Heart right ventricle (tissue), 16 donors: ENCODE data around the gene AIF1. TPM values are rescaled to one million over a fixed set of nuclear protein-coding genes. Genes with fewer than 3 reads are reported as not detected.
A peak's percentile ranks its signal among the peaks of the same experiment; 100 is the strongest.

Experiments used
- ATAC-seq, 8 donors: fragments of 200-7000 bp; cut with Tn5 transposase; one replicate each; pipeline ENCODE4 v1.9.1; 2020; ENCODE audit warnings: mild to moderate bottlenecking in 8 of 8, moderate library complexity in 8 of 8, moderate number of reproducible peaks in 1 of 8
- DNase-seq, 2 donors: peaks; one replicate each; pipeline ENCODE4 v3.0.0-alpha.2; 2020
- H3K27ac ChIP-seq, 10 donors: fragments of 200-600 bp; sonication (generic) in 2 of 10; one replicate each; pipeline versions ENCODE4 v1.5.0 to v1.8.0; 2020 to 2022; ENCODE audit warnings: mild to moderate bottlenecking in 3 of 10
- H3K27me3 ChIP-seq, 7 donors: fragments of 200-600 bp; one replicate each; pipeline ENCODE4 v1.8.0; 2021 to 2022; ENCODE audit warnings: mild to moderate bottlenecking in 2 of 7
- H3K36me3 ChIP-seq, 9 donors: fragments of 200-600 bp; sonication (generic) in 1 of 9; one replicate each; pipeline versions ENCODE4 v1.5.0 to v1.8.0; 2020 to 2022; ENCODE audit warnings: mild to moderate bottlenecking in 2 of 9
- H3K4me1 ChIP-seq, 9 donors: fragments of 200-600 bp; sonication (generic) in 1 of 9; one replicate each; pipeline versions ENCODE4 v1.5.0 to v1.8.0; 2020 to 2022; ENCODE audit warnings: mild to moderate bottlenecking in 4 of 9
- H3K4me3 ChIP-seq, 10 donors: fragments of 200-600 bp; sonication (generic) in 2 of 10; one replicate each; pipeline versions ENCODE4 v1.5.0 to v1.8.0; 2020 to 2022; ENCODE audit warnings: mild to moderate bottlenecking in 7 of 10, moderate library complexity in 2 of 10
- H3K9me3 ChIP-seq, 11 donors: fragments of 200-600 bp in 10 of 11; sonication (generic) in 2 of 11; one replicate each; pipeline versions ENCODE4 v1.5.0 to v1.8.0; 2013 to 2022; ENCODE audit warnings: mild to moderate bottlenecking in 2 of 11, control low read depth in 1 of 11, moderate library complexity in 1 of 11
- CTCF ChIP-seq, 9 donors: fragments of 200-600 bp; sonication (generic) in 2 of 9; IDR thresholded peaks; one replicate each; pipeline versions ENCODE4 v1.5.0 to v1.8.0; 2021 to 2022; ENCODE audit warnings: antibody characterized with exemption in 9 of 9, mild to moderate bottlenecking in 5 of 9, moderate library complexity in 1 of 9
- WGBS, 2 donors: extraction: QIAGEN DNeasy Blood & Tissue Kit; methylation state at CpG; one replicate each; pipeline ENCODE4 v1.1.7; 2013; ENCODE audit warnings: inconsistent platforms in 1 of 2; 5-methylcytosine and 5-hydroxymethylcytosine counted together
- intact Hi-C, 10 donors: fragments of 100-400 bp; cut with DNase I; formaldehyde crosslinking; loops; one replicate each; pipeline versions ENCODE4 v1.11.1 to v1.14.2; 2022
- polyA plus RNA-seq, 2 donors: library from polyadenylated mRNA; stranded (reverse); fragments of 200-250 nt; gene quantifications; one replicate each; pipeline ENCODE4 v1.2.3, GENCODE V29; 2013
- total RNA-seq, 10 donors: library from RNA; stranded (reverse); fragmentation: NEBNext Ultra II Directional in 3 of 10; extraction: Animal tissue kit (Norgen Biotek cat#: 25700) in 3 of 10; gene quantifications; one replicate each; pipeline versions ENCODE4 v1.2.1 to v1.2.4, GENCODE V29; 2021 to 2023
- donor health status: Arrhythmogenic right ventricular cardiomyopathy.
- donor health status: ischemic (EF 13 %, LVEDD 7.1; RV severe dilation, severe dysfunction).
- donor health status: healthy with polysubstance abuse.
- donor health status: DM: no; HTN: yes; CAD: no.
- donor health status: DM: no; HTN: no; CAD: no.
- donor health status: ischemic (EF 25% LVEDD 6.9; RV normal size, moderate dysfunction).
- donor health status: ischemic (EF 25% LVEDD 5.7; RV mildly dilated, moderate dysfunction).
- donor health status: healthy.
- donor health status: DM: yes; HTN: yes; CAD: no.
- donor health status: Ischemic cardiomyopathy.
- donor health status: ischemic (EF 35%, LVEDD 5.7; RV mildly dilated, moderate dysfunction).
- donor health status: nonischemic (EF 11% LVEDD 7.7; RV severe dilation, severe dysfunction).
- donor health status: DM: yes; HTN: yes; CAD: no.
- donor health status: PGD.
- donor health status: ischemic (EF 29% LVEDD 5.4; RV normal size, mild dysfunction).
- donor health status: nonischemic (EF 23%, LVEDD 6.1; RV moderate dilation, normal function).

Gene AIF1
- total and polyA plus RNA-seq, 12 donors, result 2.8 to 62.1 (median 7.8) TPM

DNA sequence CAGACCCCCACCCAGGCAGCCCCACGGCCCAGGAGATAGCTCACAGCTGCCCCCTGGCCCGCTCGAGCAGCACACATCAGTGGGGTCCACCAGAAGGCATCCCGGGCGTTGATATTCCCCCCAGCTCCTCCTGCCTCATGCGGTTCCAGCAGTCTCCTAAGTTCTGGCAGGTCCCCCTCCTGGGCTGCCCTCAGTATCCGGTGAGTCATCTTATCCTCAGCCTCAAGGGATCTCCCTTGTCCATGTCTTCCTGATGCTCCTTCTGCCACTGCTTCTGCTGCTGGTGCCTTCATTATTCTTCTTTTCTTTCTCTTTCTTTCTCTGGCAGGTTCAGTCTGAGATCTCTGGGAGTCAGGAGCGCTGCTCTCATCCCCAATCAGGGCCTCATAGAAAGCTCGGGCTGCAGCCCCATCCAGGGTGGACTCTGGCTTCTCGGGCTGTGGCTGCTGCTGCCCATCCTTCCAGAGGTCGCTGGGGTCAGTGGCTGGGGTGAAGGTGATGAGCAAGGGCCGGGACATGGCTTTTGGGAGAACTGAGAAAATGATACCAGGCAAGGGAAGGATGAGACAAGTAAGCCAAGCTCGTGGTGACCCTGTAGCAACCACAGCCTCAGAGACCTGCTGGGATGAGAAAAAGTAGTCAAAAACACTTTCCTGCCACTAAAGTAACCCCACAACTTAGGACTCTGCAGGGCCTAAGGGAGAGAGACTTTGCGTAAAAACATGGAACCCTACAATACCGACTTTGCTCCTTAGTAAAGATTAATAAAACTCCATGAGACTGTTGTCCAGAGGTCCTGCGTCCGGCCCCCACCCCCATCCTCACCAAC is 49.1 kb downstream of the AIF1 start:
- TF ChIP-seq CTCF (IDR thresholded peaks at IDR 0.05), result no peak
- ATAC-seq (peak in 1 of 8 donors; percentile 11), DNase-seq (peak; percentile 29 to 56)
- peak overlapping the region; percentile 49 to 98 (median 96) for H3K27ac ChIP-seq
- peaks cover 0 to 48% (median 24%) of the 10 kb centered on the region in 9 donors for H3K36me3 ChIP-seq
- peak overlapping the region; percentile 56 to 98 (median 82) for H3K4me3 ChIP-seq
- no peaks in the 10 kb centered on the region for H3K9me3 ChIP-seq
- peaks cover 20 to 70% (median 65%) of the 10 kb centered on the region in 9 donors for H3K4me1 ChIP-seq
- WGBS, 2 donors, result 8 to 11% methylated on average over 17 of the region's 17 CpGs
- intact Hi-C loops, result loop anchor here in 1 of 10 donors (10.0 kb wide), 1 partner anchor 1751 kb away; the partner anchor contains the start of genes CUTA and PHF1
- no peaks in the 10 kb centered on the region for H3K27me3 ChIP-seq

GRCh38 chr6:31664790-31665500 is 49.9 kb downstream of the AIF1 start, which contains the start of gene GPANK1:
Gene GPANK1 (minus strand): TSS chr6:31664997. CDS start chr6:31664478, 519 bp downstream.
- Histone ChIP-seq H3K4me1 (peaks cover 14 to 63% (median 57%) of the 10 kb centered on the region in 9 donors), H3K36me3 (peaks cover 0 to 56% (median 31%) of the 10 kb centered on the region in 9 donors)
- intact Hi-C loops, result loop anchor here in 2 of 10 donors (5.0 to 10.0 kb wide), 4 partner anchors 123 to 1750 kb away; partner anchors contain the start of genes CUTA (in 1 of the 2), DDX39B (in 1 of the 2) and PHF1 (in 1 of the 2)

DNA sequence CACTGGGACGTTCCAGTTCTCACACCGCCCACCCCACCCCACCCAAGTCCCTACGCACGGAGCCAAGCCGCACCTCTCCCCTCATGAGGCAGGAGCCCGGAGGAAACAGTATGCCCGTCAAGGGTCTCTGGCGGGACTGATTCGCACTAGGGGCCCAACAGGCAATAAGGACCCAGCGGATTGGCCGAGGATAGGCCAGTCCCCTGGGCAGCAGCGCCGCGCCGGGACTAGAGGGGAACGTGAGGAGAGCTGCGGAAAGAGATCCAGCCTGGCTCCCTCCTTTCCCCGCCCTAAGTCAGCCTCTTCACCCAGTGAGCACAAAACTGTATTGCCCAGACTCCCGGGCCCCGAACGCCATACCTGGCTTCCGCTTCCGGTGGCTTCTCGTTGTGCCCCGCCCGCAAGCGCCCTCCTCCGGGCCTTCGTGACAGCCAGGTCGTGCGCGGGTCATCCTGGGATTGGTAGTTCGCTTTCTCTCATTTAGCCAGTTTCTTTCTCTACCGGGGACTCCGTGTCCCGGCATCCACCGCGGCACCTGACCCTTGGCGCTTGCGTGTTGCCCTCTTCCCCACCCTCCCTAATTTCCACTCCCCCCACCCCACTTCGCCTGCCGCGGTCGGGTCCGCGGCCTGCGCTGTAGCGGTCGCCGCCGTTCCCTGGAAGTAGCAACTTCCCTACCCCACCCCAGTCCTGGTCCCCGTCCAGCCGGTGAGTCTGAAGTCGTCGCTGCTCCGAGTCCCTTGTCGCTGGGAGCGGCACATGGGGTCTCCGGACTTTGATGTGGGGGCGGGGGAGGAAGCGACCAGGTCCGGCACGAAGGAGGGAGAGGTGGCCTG is 50.7 kb downstream of the AIF1 start, which contains the start of gene CSNK2B:
TSS of gene CSNK2B (plus strand) at position 580 of the 836 bp plus-strand sequence. CDS start 752 bp downstream, outside the sequence.
- Histone ChIP-seq H3K36me3 (peaks cover 0 to 64% (median 37%) of the 10 kb centered on the region in 9 donors), H3K27me3 (no peaks in the 10 kb centered on the region), H3K27ac (peak within 1 kb of the TSS; percentile 70 to 98 (median 96)), H3K4me1 (peaks cover 14 to 62% (median 52%) of the 10 kb centered on the region in 9 donors), H3K9me3 (no peaks in the 10 kb centered on the region), H3K4me3 (peak within 1 kb of the TSS; percentile 59 to 98 (median 82))
- intact Hi-C loops, result loop anchor here in 2 of 10 donors (5.0 to 10.0 kb wide), 4 partner anchors 123 to 1749 kb away; partner anchors contain the start of genes CUTA (in 1 of the 2), DDX39B (in 1 of the 2) and PHF1 (in 1 of the 2)
- peak in 5 of 9 donors; percentile 12 to 42 (median 27) for TF ChIP-seq CTCF (IDR thresholded peaks at IDR 0.05)
- 0 to 1% methylated on average over 63 of the region's 63 CpGs for WGBS, 2 donors
- DNase-seq, result peak; percentile 98 to 99
- ATAC-seq, result peak; percentile 89 to 94 (median 92)

More at GRCh38 chr6:31664790-31665500, 49.9 kb downstream of the AIF1 start, which contains the start of gene GPANK1:
- Histone ChIP-seq H3K9me3 (no peaks in the 10 kb centered on the region), H3K27me3 (no peaks in the 10 kb centered on the region), H3K27ac (peak within 1 kb of the TSS; percentile 70 to 98 (median 96)), H3K4me3 (peak within 1 kb of the TSS; percentile 56 to 98 (median 82))
- TF ChIP-seq CTCF (IDR thresholded peaks at IDR 0.05), result no peak
- DNase-seq (peak; percentile 86 to 95), ATAC-seq (peak; percentile 47 to 86 (median 73))
- WGBS, 2 donors, result 0 to 1% methylated on average over 39 of the region's 39 CpGs
